Activated CD8-positive, alpha-beta memory T cell treated with anti-CD3 and anti-CD28 coated beads, Interleukin-2, amount 50 U/mL, for 24 hours (primary cell): ENCODE data around the gene MAB21L3.

ENCODE experiments used
- DNase-seq: peaks from one replicate; pipeline ENCODE4 v3.0.0-alpha.2; 2020; ENCODE audit errors: extremely low read depth

Gene MAB21L3

DNA sequence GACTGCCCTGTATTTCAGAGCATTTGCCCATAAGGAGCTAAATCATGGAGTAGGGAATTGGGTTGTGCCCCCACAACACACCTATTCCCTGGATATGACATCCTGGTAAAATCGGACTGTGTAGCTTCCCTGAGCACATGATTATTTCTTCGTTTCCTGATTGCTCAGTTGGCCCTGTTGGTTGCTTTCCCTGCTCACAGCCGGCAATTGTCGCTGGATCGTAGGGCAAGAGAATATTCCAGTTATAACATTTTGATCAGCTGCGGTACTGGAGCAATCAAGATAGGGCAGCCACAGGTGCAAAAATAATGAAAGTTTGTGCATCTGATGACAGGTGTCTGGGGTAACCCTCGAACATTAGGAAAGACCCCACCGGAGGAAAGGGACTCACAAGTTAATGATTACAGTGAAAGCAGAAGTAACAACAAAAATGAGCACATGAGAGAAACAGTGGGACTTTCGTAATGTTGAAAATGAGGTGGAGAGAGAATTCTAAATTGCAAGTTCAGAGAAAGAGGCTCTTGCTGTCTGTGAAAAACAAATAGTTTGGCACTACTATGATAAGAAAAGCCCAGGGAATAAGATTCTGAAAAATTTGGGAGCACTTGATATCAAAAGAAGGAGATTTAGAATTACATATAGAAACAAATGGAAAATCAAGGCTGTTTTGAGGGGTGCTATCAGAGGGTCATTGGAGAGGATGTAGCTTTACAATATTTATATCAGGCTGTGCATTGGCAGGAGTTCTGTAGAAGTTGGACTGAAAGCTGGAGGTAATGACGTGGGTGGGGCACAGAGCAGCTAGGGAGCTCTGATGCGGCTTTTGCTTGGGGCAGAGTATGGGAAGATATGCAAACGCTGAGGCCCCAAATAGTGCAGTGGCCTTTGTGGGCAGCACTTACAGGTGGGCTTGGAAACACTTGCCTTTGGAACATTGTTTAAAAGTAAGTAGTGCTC lies at the start of gene MAB21L3:
Gene MAB21L3 (plus strand): TSS at position 833 of the 957 bp plus-strand sequence. CDS start 1,217 bp downstream, outside the sequence.
- DNase-seq, result no peak

DNA sequence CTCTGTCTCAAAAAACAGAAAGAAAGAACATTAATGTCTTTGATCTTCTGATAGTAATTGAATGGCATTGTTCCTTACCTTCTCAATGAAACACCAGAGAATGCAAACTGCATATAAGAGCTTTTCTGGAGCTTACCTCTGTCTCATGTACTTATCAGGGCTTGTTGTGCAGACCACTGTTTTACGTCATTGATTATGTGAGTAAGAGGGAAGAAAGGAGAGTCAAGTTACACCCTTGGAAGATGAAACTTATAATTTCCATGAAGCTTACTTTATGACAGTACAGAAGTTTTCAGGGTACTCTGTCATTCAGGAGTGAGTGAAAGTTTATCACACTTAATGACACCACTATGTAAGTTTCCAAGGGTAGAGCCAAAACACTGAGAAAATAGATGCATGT lies 49.0 kb upstream of the MAB21L3 start:
- no peak for DNase-seq

DNA sequence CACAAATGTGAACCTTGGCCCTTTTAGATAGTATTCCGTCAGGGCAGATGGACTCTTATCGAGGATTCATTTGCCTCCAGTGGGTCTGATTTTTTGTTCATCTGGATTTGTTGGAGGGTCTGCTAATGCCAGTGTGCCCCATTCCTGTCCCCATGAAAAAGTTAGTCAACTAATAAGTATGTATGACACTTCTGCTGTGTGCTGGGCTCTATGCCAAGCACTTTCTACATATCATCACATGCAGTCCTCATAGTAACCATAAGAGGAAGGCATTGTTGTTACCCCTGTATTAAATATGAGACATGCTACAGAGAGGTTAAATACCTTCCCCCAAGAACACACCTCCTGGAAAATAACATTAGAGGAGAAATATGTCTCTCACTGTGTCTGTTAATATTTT lies 46.6 kb upstream of the MAB21L3 start:
- DNase-seq, result no peak

DNA sequence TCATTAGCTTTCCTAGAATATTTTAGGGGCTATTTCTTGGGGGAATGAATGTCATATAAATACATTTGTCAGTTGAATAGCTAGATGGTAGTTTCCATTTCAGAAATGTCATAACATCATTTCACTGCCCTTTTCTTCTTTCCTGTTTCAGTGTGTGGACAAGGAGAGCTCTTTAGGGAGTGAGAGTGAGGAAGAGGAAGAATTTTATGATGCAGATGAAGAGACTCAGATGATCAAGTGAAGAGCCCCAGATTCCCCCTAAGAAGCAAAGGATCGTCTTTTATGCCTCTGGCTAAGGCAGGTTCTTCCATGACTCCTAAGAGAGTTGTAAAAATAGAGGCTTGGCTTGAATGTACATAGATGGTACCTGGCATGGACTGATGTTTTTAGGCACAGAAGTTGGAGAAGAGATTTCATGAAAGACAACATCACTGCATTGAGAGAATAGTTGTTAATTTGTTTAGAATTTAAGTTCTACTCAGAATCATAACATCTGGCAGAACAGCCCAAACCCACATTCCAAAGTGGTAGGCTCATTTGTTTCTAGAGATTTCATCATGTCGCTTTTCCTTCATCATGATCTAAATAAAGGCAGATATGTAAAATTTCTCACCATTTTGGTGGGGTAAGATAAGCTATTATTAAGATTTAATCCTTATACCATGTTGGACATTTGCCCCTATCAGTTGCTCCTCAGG lies 44.2 kb upstream of the MAB21L3 start:
- no peak for DNase-seq

DNA sequence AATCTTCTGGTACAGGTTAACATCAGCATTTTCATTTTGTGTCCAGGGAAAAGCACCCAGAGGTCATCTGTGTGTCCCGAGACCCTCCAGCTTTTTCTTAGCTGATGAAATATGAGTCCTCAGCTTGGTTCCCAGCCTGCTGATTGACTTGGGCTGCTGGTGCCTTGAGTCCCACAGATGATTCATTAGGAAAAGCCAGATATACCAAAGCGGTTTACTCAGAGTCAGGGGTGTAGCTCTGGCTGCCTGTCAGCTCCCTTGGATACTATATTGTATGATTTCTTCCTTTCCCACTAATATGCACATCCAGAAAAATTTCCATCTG lies 43.7 kb upstream of the MAB21L3 start:
- DNase-seq, result no peak

DNA sequence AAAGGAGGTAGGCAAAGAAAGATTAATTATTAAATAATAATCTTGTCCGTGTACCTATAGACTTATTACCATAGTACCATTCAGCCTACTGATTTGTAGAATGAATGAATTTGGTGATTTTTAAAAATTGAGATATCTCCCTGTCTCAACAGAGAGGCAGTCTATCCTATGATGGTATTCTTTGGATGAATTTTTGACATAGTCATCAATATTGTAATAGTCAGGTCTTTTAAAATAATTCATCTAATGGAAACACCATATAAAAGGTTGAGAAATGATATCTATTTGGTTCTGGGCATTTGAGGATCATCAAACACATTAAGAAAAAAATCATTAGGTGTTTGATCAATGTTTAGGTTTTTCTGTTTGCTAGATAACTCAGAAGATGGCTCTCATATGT lies 35.6 kb upstream of the MAB21L3 start:
- no peak for DNase-seq

DNA sequence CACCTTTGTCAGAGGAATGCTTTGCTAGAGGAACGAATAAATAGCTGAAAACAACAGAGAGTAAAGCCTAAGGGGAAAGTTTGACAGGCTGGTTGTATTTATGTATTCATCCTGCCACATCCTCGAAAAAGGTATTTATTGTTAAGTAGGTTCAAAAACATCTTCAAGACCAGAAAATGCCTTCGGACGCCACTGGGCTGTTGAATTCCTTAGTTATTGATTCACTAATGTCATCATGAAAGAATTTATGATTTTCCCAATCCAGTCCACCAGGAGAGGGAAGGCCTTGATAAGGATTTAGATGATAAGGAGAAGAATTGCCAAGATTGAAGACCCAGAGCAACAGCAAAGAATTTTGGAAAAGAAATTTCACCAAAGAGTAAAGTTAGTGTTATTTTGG lies 35.2 kb upstream of the MAB21L3 start:
- no peak for DNase-seq

DNA sequence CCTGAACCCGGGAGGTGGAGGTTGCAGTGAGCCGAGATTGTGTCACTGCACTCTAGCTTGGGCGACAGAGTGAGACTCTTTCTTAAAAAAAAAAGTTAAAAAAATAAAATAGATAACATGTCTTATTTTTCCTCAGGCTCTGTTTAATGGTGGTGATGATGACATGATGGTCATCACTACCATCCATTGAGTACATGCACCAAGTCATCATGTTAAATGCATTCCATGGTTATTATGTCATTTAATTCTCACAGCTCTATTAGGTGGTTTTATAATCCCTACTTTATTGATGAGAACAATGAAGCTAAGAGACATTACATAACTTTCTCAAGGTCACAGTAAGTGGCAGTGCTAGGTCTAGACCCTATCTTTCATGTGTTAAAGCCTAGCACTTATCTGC lies 34.4 kb upstream of the MAB21L3 start:
- DNase-seq, result no peak

DNA sequence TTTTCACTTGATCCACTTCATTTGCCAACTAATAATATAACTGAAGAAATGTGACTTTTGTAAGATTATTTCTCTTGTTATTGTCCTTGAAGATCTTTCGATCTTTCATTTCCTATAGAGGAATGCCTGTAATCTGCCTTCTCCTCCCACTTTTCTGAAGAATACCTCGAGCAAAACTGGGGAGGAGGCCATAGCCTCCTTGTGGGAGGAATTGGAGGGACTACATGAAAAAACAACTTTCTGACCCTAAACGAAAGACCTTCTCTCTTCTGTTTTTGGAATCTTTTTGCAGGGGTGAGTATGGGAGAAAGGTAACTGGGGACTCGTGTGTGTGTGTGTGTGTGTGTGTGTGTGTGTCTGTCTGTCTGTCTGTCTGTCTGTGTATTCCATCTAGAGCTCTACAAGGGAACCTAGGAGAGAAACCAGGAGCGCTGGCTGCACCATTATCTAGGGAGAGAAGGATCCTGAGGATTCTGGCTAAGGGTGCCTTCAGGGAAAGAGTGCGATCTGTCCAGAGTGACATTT lies 32.4 kb upstream of the MAB21L3 start:
- DNase-seq, result no peak

DNA sequence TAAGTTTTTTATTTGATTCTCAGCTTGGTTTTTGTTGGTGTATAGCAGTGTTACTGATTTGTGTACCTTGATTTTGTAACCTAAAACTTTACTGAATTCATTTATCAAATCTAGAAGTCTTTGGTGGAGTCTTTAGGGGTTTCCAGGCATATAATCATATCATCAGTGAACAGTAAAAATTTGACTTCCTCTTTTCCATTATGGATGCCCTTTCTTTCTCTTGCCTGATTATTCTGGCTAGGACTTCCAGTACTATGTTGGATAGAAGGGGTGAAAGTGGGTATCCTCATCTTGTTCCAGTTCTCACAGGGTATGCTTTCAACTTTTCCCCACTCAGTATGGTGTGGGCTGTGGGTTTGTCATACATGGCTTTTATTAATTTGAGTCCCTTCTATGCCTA lies 23.6 kb upstream of the MAB21L3 start:
- DNase-seq, result no peak

DNA sequence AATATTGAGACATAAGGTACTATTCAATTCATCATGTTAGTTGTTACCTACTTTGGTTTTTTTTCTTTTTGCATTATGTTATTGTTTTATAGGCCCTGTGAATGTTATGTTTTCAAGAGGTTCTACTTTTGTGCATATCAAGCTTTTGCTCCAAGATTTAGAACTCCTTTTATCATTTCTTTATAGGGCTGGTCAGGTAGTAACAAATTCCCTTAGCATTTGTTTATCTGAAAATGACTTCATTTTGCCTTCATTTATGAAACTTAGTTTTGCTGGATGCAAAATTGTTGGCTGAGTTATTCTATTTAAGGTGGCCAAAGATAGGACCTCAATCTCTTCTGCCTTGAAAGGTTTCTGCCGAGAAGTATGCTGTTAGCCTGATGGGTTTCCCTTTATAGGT lies 21.3 kb upstream of the MAB21L3 start:
- no peak for DNase-seq

DNA sequence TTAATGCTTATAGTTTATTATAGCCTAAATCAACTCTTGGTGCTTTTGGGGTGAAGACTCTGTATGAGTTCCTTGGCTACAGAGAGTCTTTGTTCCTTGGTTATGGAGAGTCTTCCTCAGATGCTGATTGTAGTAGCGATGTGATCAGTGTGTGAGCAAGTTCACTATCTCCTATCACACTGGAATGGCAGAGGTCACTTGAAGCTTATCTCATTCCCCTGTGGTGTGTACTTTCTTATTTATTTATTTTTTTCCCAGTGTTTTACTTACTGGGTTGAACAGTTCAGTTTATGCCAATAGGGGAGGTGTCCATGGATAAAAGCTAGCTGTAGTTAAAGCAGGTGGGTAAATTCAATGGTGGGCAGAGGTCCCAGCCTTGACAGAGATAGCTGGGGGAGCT lies 20.1 kb upstream of the MAB21L3 start:
- no peak for DNase-seq

DNA sequence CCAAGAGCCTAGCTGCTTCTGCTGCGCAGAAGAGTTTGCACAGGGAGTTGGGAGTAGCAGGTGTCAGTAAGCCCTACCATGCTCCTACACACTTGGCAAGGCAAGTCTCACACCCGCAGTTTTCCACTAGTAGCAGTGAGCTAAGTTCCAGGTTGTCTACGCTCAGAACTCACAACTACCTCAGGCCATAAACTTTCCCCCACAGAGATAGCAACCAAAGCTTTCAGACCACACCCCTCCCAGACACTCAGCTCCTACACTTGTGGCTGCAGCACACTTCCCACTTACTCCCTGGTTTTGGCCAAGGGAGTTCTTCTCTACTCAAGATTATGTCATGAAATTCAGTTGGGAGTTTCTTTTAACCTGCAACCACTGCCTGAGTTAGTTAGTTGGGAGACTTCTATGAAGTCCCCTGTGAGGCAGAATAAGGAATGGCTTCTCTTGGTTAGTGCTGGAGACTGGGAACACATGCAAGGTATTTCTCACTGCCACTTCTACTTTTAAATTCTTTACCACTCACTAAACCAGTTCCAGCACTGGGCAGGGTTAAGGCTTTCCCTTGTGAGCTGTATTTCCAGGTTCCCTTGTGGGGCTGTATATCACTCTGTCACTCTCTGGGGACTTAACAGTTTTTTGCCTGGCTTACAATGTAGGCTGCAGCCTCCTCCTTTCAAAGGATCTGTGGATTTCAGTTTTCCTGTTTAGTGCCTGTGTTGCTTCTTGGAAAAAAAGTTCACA lies 18.3 kb upstream of the MAB21L3 start:
- DNase-seq, result no peak

DNA sequence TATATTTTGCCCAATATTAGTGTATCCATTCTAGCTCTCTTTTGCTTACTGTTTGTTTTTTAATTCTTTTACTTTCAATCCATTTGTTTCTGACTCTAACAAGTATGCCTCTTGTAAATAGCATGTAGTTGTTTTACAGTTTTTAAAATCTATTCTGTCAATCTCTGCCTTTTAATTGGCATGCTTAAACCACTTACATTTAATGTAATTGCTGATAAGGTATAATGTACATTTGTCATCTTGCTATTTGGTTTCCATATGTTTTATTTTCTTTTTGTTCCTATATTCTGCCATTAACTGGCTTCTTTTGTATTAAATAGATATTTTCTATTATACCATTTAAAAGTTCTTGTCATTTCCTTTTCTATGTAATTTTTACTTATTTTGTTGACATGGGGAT lies 16.2 kb upstream of the MAB21L3 start:
- no peak for DNase-seq

DNA sequence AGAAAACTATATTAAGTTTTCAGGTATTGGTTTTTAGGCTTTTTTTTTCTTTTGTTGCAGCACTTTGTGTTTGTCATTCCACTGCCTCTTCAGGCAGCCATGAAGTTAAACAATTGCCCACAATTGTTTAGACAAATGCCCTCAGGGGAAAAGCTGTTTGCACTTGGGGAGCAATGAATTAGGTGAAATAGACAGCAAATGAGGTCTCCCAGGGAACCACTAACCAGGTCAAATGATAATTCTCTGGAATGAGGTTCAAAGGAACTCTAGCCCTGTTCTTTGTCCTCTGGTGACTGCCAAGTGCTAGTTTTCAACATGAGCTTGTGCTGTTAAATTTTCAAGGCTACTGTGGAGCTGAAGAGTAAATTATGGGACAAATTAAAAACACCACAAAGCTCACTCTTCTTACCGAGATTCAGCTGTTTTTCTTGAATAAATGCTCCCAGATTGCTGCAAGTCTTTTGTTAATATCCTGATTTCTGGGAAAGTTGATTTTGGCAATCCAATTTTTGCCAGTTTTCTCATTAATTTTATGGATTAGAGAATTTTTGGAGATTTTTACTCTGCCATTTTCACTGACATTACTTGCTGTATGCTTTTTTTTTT lies 15.1 kb upstream of the MAB21L3 start:
- no peak for DNase-seq

DNA sequence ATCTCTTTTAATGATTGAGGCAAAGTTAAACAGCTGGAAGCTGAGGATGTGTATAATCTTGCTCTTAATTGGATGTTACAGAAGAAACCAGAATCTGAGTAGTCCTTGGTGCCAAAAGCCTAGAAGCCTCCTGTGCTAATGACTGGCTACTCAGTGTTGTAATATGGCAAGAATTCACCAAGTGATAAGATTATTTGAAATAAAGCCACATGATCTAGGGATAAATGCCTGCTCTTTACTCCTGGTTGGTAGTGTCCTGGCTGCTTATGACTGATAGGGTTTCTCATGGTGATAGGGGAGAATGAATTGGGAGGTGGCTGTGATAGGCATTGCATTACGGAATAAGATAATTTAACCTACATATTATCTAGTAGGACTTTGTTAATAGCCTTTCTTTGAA lies 13.6 kb upstream of the MAB21L3 start:
- no peak for DNase-seq

DNA sequence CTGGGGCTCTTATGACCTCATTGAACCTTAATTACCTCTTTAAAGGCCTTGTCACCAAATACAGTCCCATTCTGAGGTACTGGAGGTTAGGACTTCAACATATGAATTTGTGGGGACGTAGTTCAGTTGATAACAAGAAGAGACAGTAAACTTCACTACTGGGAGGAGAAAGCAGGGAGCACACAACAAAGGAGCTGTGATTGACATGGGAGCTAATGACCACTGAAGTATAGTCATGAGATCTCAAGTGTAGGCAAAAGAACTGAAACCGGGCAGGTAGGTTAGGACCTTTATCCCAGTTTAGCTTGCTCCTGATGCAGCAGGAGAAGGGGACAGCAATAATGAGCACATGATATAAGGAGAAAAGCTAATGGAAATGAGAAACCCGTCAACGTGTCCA lies 11.8 kb upstream of the MAB21L3 start:
- no peak for DNase-seq

DNA sequence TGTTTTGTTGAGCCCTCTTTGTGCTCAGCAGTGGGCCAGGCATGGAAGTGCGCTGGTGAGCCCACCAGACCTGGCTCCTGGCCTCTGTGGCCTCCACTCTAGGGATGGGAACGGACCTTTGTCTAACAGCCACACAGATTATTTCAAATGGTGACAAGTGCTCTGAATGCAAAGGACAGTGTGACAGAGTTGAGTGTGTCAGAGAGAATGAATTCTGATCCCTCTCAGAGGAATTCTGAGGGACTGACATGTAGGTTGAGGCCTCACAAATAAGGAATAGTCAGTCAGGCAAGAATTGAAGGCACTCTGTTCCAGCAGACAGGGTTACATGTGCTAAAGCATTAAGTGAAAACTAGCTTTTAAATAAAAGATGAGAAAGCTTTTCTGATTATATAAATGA lies 11.3 kb upstream of the MAB21L3 start:
- DNase-seq, result no peak

DNA sequence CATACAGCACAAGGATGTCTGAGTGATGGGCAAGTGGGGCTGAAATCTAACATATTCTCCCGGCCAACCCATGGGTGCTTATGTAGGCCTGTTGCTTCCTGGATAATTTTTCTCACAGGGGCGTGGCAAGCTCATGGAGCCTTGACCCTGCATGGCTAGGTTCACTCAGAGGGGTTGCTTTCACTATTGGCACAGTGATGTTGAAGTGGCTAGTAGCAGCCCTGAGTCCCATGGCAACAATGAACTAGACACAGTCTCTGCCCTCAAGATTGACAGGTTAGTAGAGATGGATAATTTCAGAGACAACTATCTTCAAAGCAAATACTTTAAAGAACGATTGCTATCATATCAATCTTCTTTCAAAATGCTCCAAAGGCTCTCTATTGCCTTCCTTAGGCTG lies 6.5 kb upstream of the MAB21L3 start:
- DNase-seq, result no peak

DNA sequence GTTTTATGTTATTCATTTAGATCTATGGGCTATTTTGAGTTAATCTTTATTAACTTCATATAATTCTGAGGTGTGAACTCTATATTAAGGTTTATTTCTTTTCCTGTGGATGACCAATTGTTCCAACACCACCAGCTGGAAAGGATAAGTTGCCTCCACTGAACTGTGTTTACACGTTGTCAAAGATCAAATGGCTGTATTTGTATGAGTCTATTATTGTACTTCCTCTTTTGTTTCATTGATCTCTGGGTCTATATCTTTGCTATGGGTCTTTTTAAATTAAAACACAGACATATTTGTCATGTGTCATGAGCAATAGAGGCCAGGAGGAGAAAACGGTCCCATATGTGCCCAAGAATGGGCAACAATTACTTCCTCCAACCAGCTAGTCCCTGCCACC lies 5.2 kb upstream of the MAB21L3 start:
- no peak for DNase-seq

DNA sequence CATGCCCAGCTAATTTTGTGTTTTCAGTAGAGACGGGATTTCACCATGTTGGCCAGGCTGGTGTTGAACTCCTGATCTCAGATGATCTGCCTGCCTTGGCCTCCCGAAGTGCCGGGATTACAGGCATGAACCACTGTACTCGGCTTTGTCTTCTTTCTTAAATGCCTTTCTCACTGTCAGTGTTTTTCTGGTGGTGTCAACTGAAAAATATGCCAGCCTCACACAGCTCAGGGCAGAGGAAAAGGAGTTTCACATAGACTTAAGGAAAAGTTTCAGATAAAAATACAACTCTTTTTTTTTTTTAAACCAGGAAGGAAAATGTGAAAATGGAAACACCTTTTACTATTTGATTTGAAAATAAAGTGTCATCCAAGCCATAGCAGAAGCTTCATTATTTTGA lies 4.6 kb upstream of the MAB21L3 start:
- no peak for DNase-seq

DNA sequence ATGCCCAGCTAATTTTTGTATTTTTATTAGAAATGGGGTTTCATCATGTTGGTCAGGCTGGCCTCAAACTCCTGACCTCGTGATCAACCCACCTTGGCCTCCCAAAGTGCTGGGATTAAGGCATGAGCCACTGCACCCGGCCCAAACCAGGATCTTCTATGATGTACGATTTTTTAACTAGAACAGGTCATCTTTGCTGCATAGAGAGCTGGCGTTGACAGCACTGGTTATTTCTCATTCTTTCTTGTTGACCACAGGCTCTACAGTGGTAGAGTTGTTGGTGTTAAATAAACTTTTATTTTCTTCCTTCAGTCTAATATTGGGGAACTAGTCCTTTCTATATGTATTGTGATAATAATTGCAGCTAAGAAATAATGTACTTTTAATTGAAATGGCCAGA lies 3.8 kb upstream of the MAB21L3 start:
- no peak for DNase-seq
